ENCODE data around the gene VPS13D.

Gene VPS13D

DNA sequence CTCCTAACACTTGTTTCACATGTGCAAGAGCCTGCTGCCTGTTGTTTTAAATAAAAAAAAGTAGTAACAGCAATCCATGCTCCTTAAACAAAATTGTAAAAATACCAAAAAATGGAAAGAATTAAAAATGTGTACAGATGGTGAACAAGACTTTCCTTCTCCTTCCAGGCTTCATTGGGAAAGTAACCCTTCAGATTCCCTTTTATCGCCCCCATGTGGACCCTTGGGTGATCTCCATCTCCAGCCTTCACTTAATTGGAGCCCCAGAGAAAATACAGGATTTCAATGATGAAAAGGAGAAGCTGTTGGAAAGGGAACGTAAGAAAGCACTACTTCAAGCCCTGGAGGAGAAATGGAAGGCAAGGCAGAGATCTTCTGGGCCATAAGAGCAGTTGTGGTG, 14.2 kb downstream of the VPS13D start:
- peak; percentile 15 to 26 for DNase-seq

DNA sequence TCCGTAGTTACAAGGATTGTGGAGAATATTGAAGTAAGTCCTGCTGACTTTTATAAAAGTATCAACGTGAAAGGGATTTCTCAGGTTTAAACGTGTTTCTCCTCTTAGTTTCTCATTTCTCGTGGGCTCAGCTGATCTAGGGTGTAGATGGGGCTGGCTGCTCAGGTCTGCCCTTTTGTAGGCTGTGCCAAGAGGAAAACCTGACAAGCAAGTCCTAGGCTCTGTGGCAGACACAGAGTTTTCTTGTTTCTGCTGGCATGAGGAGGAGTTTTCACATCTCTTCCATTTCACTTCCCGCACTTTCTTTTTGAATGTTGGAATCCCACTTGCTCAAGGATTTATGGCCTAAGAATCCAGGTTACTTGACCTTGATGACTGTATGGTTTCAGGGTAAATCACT, 14.8 kb downstream of the VPS13D start:
- DNase-seq: no peak

DNA sequence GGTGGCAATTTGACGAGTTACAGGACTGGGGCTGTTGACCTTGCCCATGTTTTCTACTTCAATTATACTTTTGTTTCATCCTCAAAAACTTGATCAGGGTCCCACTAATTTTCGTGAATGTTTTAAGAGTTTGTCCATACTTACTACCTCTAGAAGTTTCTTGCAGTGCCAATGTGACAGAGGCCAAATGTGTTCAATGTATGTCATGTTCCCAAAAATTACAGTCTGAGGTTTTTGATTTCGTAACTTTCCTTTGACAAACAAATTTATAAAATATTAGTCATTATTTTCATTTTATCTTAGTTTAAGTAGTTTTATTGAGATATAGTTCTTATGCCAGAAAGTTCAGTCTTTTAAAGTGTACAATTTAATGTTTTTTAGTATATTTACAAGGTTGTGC, 15.3 kb downstream of the VPS13D start:
- DNase-seq: no peak

DNA sequence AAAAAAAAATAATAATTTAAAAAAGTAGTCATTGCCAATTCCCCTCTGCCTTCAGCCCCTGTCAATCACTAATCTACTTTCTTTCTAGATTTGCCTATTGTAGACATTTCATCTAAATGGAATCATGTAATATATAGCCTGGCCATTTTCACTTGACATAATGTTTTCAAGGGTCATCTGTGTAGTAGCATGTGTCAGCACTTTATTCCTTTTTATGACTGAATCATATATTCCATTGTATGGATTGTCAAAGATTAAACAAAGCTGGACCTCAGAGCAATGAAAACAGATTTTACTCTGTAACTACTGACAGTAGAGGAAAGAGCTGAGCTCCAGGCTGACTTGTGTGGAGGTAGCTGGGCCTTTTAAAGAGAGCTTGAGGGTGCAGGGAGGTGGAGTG, 15.9 kb downstream of the VPS13D start:
- DNase-seq: no peak

DNA sequence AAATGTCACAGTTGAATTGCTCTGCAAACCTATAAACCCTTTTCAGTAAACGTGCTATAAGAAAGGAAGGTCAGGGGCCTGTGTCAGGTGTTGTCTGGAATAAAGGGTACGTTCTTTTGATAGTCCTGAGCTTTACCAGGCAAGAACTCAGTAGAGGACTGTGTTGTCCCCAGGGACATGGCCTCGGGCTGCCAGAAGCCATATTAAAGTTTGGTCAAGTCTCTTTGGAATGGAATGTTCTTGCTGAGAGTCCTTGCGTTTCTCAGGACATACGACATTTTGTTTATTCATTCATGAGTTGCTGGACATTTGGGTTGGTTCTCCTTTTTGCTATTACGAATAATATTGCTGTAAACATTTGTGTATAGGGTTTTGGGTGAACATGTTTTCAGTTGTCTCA, 16.8 kb downstream of the VPS13D start:
- no peak for DNase-seq

DNA sequence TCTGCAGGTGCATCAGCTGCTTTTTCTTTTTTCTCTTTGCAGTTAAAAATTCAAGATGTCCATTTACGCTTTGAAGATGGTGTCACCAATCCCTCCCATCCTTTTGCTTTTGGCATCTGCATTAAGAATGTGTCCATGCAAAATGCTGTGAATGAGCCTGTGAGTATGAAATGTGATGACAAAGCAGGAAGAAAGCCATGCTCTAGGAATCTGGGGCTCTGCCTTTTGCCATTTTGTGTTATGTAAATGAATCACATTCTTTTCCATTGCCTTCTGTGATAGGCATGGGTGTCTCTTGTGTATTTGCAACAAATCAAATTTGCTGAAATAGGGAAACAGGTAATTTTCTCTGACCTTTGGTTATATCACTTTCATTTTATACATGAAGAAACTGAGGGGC, 19.4 kb downstream of the VPS13D start:
- no peak for DNase-seq

DNA sequence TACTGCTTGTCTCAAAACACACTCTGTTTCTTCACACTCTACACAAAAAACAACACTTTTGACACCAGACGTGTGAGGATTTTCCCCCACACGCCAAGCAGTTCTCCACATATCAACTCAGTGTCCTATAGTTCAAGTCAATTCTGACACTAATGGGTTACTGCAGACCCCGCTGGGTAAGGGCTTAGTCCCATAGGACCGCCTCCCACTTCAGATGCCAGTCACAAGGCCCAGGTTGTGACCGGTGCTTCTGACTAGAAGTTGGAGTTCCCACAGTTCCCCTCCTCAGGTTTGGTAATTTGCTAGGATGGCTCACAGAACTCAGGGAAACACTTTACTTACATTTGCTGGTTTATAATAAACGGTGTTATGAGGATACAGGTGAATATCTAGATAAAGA, 19.9 kb downstream of the VPS13D start:
- DNase-seq: no peak

DNA sequence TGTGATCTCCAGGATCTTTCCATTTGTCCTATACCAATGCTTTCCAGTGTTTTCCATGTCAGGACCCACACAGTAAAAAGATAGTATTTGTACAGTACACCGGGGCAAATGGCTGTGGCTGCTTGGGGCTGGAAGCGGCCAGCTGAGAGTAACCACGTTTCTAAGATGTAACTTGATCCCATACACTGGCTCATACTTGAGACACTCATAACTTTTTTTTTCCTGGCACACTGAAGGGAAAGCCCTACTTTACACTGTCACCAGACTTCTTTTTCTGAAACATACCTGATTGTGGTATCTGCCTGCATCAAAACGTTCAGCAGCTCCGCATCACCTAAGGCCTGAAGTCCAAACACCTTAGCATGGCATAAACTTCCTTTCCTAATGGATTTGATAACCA, 21.6 kb downstream of the VPS13D start:
- no peak for DNase-seq

DNA sequence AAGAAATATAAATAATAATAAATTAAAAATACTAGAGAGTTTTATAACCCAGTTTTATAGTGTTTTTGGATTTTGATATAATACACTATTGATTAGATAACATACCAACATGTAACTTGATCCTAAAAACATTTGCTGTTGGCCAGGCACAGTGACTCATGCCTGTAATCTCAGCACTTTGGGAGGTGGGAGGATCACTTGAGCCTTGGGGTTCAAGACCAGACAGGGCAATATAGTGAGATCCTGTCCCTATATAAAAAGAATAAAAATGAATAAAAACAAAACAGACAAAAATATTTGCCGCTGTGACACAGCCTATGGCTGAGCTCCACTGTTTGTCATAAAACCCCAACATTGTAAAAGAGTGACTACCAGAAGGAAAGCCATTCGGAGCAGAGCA, 26.1 kb downstream of the VPS13D start:
- DNase-seq: no peak

DNA sequence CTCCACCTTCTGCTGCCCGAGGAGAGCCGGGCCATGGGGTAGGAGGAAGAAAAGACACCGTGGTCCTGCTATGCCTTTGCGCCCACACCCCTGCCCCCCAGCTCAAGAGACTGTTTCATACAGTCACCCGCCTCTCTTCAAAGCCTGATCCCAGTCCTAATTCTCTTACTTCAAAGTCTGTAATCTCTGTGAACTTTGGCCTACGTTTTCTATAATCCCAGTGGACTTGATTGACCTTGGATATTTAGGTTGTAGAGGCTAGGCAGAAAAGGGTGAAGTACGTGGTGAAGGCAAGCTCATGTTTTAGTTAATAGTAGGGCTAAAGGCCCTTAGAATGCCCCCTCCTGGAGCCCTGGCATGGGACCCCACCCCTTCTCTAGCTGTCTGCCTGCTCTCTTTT, 28.4 kb downstream of the VPS13D start:
- no peak for DNase-seq

DNA sequence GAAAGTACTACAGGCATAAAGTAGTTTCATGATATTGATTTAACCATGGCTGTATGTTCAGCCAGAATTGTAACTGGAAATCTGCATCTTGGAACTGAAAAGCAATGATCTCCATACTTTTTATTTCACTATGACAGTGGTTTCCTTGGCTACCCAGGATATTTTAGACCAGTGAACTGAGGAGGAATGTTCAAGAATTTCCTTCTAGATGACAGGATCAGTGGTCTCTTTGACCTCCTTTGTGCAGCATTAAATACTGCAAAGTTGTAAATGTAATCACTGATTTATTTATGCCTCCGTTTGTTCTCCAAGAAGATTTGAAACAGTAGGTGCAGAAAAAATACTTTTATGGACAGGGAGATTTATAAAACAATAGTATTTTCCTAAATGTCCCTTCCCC, 39.5 kb downstream of the VPS13D start:
- no peak for DNase-seq

DNA sequence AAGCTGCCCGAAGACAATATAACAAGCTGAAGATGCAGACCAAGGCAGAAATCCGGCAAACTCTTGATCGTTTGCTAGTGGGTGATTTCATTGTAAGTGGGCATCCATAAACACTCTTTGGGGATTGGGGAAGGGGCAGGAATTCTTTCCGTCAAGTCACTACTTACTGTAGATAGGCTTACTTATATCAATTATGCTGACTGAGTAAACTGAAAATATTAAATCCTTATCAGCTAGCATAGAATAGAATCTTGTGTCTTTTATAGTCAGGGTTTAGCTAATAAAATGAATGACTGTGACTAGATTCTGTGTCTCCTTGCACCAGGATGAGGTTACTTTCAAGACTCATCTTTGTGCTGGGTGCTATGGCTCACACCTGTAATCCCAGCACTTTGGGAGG, 41.2 kb downstream of the VPS13D start:
- DNase-seq: no peak

DNA sequence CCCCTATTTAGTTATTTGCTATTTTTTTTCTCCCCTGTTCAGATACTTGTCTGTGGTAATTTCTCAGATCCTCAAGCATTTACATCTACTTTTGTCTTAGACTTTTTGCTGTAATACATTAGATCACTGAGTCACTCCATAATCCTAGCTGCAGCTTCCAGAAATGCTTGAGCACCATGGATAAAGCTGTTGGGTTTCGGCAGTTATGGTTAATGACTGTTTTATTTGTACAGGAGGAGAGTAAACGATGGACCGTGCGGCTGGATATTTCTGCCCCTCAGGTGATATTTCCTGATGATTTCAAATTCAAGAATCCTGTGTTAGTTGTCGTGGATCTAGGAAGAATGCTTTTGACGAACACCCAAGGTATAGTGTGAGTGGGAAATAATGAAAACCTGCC, 42.9 kb downstream of the VPS13D start:
- DNase-seq: no peak

DNA sequence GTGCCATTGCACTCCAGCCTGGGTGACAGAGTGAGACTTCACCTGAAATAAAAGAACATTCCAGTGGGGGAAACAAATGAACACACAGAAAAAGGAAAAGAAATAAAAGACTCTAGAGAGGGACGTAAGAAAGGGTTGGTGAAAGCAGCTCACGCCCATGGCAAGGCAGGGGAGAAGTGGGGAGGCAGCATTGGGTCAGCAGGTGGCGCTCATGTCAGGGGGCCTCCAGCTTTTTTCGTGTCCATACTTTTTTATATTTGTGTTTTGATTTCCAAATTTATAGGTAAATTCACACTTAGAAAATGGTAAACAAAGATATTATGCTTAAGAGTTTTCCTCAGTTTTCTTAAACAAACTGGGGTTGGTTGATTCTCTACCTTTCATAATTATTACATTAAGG, 45.5 kb downstream of the VPS13D start:
- peak; percentile 54 to 65 for DNase-seq

DNA sequence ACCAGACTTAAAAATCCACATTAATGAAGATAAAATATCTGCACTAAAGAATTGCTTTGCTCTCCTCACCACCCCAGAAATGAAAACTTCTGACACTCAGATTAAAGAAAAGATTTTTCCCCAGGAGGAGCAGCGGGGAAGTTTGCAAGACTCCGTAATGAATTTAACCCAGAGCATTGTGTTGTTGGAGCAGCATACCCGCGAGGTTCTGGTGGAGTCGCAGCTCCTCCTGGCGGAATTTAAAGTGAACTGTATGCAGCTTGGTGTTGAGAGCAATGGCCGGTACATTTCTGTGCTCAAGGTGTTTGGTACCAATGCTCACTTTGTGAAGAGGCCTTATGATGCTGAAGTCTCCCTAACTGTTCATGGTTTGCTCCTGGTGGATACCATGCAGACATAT, 46.4 kb downstream of the VPS13D start:
- DNase-seq: no peak

DNA sequence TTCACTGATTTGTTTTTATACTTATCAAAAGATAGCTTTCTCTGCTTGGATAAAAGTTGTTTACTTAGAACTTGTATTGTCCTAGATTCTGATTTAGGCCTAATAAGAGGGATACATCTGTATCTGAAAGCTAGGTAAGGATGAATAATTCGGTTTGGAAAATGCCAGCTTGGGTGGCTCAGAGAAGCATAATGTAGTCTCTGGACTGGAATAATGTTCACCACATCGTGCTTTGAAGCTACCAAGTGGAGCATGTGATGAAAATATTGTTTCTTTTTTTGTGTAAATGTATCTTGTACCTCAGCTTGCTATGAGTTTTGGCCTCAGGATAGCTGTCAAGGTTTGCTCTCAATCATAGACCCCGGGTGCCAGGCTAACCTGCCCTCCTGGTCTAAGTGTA, 49.2 kb downstream of the VPS13D start:
- DNase-seq: no peak

DNA sequence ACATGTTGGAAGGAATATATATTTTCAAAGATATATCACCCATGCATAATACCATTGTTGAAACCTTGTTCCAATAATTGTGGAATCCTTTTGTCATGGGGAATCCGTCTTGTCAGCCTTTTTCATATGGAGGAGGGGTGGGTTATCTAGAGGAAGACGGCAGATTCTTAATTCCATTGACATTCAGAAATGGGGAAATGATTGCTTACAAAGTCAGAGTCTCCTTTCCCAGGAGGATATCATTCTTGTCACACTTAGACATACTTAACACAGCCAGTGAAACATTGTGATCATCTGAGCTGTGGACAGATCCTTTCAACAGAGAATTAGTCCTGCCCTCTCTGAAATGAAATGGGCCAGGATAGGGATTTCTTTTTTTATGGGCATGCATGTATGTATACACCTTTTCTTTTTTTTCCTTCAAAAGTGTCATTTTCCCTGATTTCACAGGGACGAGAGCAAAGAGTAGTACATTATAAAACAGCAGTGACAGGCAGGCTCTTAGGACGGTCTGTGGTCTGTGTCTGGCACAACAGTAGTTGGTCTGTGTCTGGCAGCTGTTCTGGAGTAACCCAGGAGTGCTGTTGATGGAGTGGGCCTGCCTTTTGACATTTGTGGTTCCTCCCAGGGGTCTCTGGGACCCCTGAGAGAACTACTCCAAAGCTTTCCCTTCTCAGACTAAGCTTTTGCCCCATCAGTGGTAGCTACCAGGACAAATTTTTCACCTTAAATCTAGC, 50.1 kb downstream of the VPS13D start:
- DNase-seq: no peak

DNA sequence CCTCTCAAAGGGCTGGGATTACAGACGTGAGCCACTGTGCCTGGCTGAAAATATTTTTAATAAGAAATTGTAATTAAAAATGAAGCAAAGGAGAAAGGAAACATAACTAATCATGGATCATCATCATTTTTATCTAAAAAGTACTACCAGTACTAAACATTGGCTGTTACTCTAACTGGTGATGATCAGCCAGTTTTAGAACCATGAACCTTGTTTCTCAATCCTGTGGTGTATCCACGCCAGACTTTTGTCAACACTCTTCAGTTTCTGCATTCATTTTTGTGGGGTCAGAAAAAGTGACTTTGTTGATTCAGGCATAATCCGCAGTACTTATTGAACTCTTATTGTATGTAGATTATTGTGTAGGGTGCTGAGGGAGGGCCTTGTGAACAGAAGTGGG, 52.3 kb downstream of the VPS13D start:
- DNase-seq: no peak

DNA sequence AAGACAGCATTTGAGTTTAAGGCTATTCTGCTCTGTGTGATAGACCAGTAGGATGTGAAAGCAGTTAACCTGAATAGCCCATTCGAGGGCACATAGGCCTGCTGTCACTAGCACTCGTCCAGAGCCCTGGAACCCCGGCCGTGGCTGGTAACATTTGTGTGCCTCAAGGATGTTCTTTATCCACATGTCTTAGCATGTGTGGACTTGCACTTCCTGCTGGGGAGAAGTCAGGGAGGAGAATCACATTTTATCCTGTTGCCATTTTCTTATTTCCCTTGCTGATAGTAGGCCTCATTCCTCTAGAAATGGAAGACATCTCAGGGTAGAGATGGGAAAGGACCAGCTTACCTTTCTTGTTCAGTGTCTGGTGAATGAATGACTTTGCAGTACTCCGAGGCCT, 54.7 kb downstream of the VPS13D start:
- no peak for DNase-seq

DNA sequence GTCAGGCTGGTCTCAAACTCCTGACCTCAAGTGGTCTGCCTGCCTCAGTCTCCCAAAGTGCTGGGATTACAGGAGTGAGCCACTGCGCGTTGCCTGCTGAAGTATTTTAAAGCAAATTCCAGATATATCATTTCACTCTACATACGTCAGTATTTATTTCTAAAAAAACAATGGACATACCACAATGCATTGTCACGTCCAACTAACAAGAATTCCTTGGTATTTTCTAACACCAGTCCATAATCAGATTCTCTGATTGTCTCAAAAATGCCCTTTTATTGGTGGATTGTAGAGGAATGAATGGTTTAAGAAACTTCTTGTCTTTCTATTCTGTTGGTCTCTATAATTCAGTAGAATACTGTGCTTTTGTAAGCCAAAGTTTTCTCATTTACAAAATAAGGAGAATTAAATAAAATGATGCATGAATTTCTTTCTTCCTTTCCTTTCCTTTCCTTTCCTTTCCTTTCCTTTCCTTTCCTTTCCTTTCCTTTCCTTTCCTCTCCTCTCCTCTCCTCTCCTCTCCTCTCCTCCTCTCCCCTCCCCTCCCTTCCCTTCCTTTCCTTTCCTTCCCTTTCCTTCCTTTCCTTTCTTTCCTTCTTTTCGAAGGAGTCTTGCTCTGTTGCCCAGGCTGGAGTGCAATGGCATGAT, 55.8 kb downstream of the VPS13D start:
- no peak for DNase-seq

DNA sequence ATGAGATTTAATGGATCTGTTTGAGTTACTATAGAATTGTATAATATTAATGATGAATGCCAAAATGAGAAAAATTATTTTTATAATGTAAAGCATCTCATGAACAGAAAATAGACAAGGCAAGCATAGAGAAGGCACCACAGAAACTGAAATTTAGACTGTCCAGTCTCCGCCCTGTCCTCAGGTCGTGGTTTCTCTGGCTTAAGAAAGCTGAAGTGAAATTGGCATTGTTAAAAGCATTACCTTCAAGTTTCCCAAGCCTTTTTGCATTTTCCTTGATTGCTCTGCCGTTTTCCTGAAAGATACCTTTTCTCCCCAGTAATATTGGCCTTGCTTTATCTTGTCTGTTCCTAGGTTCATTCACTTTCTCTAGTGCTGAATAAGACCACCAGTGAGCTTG, 58.0 kb downstream of the VPS13D start:
- no peak for DNase-seq

DNA sequence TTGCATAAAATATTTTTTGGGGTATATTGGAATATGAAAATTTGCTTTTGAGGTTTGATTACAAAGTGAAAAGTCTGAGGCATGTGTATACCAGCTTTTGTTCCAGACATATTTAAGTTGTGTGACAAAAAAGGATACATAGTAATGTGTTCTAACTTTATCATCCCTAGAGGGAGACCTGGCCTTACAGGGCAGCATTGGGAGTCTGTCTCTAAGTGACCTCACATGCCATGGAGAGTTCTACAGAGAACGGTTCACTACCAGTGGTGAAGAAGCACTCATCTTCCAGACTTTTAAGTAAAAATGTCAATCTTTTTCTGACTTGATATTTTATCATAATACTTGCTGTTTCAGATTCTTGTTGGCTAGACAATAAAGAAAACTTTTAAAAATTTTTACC, 61.0 kb downstream of the VPS13D start:
- DNase-seq: no peak

DNA sequence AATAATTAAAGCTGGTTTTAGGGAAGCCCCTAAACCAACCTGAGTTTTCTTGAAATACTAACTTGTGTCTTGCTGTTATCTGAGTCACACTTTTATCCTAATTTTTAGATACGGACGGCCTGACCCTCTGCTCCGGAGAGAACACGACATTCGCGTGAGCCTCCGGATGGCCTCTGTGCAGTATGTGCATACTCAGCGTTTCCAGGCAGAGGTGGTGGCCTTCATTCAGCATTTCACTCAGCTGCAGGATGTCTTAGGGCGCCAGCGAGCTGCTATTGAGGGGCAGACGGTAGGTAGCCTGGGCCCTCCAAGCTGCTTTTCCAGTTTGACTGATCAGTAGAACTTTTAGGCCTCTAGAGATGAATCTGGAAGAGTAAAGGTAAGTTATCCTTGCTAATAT, 63.6 kb downstream of the VPS13D start:
- no peak for DNase-seq

DNA sequence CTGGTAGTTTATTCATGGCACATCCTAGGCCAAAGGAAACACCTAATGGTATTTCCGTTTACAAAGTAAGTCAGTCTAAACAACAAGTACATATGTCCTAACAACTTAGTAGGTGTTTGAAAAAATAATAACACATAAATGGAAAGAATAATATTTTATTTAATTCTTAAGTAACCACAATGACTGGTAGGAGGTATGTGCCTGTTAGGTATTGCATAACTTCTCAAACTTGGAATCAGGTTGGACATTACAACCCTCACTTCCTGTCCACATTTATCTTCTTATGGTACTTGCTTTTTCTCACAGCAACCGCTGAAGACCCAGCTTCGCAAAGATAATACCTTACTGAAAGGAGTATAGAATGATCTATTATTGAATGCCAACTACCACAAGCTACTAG, 64.2 kb downstream of the VPS13D start:
- DNase-seq: no peak

DNA sequence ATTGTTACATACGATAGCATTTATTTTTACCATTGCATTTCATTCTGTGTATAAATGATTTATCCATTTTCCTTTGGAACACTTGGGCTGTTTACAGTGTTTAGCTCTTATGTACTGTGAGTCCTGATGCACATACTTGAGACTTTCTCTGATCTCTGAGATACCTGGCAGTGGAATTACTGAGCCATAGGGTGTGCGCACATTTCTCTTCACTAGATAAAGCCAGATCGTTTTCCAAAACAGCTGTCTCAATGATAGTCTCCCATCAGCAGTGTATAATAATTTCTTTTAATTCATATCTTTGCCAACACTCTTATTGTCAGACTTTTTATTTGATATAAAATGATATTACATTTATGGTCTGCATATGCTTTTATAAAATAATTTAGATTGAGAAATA, 66.2 kb downstream of the VPS13D start:
- DNase-seq: no peak

All from activated CD4-positive, alpha-beta T cell treated with anti-CD3 and anti-CD28 coated beads, Interleukin-2, amount 50 U/mL, for 48 hours (primary cell).